Measurements from ENCODE around the gene CCR7.
"Not testable (repeated sequence)": the region's sequence is repeated elsewhere in the genome, so short reads cannot be mapped to it uniquely, and the experiment has no call there.

CCR7 gene

DNA sequence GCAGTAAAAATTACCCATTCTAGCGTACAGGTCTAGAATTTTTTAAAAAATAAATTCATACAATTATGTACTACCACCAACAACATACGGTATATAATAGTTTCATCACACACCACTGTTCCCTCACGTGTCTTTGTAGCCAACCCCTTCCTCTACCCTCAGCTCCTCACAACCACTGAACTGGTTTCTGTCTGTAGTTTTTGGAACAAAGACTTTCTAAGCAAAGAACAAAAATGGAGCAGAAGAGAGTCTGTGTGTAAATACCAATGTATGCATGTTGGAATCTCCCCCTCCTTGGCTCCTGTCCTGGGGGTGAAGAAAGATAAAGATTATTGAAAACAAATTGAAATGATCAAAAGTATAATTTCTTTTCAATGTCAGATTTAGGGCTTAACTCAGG is 31.9 kb upstream of the CCR7 start:
- no peak for DNase-seq (ENCODE audit: low read depth)

DNA sequence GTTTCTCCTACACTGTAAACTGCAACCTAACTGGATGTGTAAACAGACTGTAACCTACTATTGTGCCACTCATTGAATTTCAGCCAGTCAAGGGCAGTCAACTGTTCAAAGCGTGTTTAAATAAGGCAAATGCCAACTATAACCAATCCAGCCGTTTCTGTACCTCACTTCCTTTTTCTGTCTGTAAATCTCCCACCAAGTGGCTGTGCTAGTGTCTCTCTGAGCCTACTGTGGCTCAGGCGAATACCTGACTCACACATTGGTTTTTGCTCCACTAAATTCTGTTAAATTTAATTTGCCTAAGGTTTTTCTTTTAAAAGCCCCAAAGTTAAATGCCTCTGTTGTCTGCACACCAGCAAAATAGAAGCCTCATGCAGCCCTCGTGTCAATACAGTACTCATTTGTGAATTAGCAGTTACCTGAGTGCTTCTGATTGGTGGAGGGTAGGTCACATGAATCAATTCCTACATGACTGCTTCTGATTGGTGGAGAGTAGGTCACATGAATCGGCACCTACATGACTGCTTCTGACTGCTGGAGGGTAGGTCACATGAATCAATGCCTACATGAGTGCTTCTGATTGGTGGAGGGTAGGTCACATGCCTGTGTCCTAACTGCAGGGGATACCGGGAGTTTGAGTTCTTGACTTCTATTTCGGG is 31.1 kb upstream of the CCR7 start:
- DNase-seq (ENCODE audit: low read depth), result no peak

DNA sequence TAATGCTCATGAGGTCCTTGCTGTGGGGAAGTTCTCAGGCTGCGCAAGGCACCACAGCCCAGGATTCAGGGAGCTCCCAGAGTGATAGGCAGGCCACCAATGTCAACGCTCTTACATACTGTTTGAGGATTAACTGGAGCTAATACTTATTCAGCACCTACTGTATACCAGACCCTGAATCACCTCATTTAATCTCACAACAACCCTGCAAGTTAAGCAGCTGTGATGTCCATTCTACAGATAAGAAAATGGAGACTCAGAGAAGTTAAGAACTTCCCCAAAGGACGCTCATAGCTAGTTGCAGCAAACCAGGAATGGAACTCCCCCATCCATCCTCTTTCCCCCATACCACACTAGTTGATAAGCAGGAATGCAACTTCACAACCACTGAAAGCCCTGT is 25.5 kb upstream of the CCR7 start:
- DNase-seq (ENCODE audit: low read depth), result no peak

GRCh38 chr17:40588552-40588951 is 23.3 kb upstream of the CCR7 start:
- no peak for DNase-seq (ENCODE audit: low read depth)

DNA sequence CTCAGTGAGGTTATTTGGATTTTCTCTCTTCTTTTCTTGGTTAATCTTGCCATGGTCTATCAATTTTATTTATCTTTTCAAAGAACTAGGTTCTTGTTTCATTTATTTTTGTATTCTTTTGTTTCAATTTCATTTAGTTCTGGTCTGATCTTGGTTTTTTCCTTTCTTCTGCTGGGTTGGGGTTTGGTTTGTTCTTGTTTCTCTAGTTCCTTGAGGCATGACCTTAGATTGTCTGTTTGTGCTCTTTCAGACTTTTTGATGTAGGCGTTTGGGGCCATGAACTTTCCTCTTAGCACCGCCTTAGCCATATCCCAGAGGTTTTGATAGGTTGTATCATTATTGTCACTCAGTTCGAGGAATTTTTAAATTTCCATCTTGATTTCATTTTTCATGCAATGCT is 21.0 kb upstream of the CCR7 start:
- DNase-seq (ENCODE audit: low read depth), result not testable (repeated sequence)

DNA sequence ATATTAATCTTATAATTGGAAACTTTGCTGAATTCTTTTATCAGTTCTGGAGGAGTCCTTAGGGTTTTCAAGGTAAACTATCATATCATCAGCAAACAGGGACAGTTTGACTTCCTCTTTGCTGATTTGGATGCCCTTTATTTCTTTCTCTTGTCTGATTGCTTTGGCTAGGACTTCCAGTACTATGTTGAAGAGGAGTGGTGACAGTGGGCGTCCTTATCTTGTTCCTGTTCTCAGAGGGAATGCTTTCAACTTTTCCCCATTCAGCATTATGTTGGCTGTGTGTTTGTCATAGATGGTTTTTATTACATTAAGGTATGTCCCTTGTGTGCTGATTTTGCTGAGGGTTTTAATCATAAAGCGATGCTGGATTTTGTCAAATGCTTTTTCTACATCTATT is 19.7 kb upstream of the CCR7 start:
- not testable (repeated sequence) for DNase-seq (ENCODE audit: low read depth)

GRCh38 chr17:40582328-40582901 is 17.1 kb upstream of the CCR7 start:
- no peak for DNase-seq (ENCODE audit: low read depth)

- no peak for DNase-seq (ENCODE audit: low read depth)
Measured at GRCh38 chr17:40580140-40580539, 14.9 kb upstream of the CCR7 start.

DNA sequence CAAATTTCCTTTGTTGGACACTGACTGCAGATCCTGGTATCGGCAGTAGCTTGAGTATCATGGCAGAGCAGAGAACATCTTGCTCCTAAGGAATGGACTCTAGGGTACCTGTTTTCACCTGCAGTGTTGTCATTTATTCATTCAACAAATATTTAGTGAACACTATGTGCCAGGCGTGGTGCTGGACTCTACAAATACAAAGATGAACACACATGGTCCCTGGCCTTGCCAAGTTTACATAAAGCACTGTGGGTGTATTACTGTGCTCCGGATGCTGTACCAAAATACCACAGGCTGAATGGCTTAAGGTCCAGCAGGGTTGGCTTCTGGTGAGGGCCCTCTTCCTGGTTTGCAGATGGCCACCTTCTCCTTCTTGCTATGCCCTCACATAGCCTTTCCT is 14.2 kb upstream of the CCR7 start:
- no peak for DNase-seq (ENCODE audit: low read depth)

GRCh38 chr17:40577611-40578065 is 12.4 kb upstream of the CCR7 start:
- no peak for DNase-seq (ENCODE audit: low read depth)

DNA sequence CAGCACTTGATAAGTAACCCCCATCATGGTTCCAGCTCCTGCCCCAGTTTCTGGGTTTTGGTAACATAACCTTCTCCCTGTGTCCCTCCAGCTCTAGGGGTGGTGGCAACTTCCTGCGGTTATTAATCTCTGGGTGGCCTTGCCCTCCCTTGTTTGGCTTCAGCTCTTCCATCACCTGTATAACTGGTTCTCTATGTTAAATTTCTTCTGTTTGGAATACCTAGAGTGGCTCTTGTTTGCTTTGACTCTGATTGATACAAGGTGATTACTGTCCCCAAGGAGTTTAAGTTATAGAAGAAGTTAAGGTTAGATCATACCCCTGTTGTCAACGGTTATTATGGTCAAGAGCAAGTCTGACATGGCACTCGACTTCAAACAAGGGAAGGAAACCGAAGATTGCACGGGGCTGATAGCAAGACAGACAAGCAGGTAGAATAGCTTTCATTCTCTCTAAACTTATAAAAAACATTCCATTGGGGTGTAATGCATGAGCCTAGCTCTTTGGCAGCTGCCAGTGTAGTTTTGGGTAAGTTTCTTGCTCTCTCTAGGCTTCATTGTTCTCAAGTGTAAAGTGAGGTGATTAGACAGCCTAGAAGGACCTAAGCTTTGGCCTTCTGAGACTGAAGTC is 11.0 kb upstream of the CCR7 start:
- no peak for DNase-seq (ENCODE audit: low read depth)

DNA sequence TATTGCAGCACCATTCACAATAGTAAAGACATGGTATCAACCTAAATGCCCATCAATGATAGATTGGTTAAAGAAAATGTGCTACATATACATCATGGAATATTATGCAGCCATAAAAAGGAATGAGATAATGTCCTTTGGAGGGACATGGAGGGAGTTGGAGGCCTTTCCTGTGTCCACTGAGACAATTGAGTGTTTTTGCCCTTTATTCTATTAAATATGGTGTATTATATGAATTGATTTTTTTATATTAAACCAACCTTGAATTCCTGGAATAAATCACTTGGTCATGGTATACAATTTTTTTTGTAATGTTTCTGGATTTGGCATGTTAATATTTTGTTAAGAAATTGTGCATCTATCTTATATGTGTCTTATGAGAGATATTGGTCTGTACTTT is 9.0 kb upstream of the CCR7 start:
- no peak for DNase-seq (ENCODE audit: low read depth)

DNA sequence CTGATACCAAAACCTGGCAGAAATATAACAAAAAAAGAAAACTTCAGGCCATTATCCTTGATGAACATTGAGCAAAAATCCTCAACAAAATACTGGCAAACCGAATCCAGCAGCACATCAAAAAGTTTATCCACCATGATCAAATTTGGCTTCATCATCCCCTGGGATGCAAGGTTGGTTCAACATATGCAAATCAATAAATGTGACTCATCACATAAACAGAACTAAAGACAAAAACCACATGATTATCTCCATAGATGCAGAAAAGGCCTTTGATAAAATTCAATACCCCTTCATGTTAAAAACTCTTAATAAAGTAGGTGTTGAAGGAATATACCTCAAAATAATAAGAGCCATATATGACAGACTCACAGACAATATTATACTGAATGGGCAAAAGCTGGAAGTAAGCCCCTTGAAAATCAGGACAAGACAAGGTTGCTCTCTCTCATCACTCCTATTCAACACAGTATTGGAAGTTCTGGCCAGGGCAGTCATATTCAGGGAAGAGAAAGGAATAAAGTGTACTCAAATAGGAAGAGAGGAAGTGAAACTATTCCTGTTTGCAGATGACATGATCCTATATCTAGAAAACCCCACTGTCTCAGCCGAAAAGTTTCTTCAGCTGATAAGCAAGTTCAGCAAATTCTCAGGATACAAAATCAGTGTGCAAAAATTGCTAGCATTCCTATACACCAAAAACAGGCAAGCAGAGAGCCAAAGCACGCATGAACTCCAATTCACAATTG is 7.1 kb upstream of the CCR7 start:
- not testable (repeated sequence) for DNase-seq (ENCODE audit: low read depth)

DNA sequence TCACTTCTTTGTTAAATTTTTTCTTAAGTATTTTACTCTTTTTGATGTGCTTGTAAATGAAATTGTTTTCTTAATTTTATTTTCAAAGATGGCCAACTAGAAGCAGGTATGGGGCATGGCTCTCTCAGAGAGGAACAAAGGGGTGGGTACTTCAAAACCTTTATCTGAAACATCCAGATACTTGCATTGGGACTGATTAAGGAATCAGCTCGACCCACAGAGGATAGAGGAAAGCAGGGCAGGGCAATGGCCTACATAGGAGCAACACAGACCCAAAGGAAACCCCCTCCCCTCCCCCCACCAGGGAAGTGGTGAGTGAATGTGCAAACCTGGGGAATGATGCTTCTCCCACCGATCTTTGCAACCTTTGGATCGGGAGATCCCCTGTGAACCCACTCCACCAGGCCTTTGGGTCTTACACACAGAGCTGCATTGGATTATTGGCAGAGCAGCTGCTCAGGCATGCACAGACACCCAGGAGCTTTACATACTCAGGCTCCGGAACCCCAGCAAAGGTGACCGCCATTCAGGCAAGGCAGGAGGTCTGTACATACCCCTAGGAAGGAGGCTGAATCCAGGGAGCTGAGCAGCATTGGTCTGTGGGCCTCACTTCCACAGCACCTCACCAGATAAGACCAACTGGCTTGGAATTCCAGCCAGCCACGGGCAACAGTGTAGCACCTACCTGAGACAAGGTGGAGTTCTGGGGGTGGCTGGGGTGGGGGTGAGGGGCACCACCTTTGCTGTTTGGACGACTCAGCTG is 3.0 kb upstream of the CCR7 start:
- DNase-seq (ENCODE audit: low read depth), result no peak

GRCh38 chr17:40567377-40567776 is 2.1 kb upstream of the CCR7 start:
- no peak for DNase-seq (ENCODE audit: low read depth)

- no peak for DNase-seq (ENCODE audit: low read depth)
Measured at GRCh38 chr17:40565769-40566409, 617 bp upstream of the CCR7 start.

DNA sequence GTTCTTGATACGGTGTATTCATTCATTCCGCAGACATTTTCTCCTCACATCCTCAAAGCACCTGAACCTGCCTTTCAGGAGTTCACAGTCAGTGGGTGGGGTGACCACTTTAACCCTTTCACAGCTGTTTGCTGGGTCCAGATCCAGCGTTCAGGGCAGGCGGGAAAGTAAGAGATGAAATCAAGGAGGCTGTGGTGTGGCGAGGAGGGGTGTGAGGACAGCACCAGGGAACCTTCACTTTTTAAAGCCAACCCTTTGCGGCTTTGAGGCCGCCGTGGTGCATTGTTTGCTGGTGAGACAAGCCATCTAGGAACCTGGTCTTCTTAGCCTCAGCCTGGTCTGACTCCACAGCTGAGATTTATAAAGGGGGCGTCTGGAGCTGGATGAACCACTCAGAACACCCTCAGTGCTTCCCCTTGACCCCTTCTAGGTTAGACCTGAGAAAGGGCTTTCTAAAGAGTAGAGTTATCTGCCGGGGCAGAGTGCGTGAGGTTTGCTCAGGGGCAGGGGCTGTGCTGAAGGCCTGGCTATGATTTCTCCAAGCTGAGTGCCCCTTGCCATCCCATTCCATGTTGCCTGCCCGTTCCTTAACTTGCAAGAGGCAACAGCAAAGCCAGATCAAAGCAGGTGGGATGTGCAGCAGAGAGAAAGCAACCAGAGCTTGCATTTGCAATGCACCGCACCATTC is 933 bp downstream of the CCR7 start:
- DNase-seq (ENCODE audit: low read depth), result no peak

DNA sequence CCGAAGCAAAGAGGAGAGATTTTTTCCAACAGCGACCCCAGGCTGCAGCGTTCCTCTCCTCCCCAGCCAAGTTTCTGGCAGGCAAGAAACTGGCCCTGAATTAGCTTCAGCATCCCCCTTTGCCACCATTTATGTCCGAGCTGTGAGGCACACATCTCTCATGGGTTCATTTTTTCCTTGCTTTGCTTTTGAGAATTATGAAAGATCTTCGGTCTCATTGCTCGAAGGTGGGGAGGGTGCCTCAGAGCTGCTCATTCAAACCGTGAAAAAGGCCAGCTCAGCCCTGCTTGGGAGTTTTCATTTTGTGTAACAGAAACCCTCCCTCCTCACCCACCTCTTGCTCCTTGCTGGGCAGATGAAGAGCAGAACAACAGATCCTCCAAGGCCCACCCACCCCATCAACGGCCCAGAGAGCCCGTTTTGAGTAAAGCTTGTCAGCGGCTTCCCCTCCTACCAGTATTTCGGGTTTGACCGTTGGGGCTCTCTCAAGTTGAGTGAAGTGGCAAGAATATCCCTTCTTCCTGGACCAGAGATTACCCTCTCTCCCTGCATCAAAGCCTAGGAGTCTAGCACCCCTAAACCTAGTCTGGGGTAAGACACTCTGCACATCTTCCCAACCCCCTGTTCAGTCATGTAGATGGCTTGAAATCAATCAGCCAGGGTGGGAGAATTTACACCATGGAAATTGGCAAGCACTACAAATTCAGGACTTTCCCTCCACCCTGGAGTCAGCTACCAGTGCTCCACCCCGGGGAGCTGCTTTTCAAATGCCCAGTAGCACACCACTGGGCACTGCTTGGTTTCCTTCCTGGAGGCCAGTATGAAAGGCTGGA is 1.8 kb downstream of the CCR7 start:
- no peak for DNase-seq (ENCODE audit: low read depth)

GRCh38 chr17:40562838-40563219 is 2.4 kb downstream of the CCR7 start:
- DNase-seq (ENCODE audit: low read depth), result no peak

Data from EH (cell line).